Mesendoderm (in vitro differentiated cells): ENCODE measurements around the gene CFAP46.

Experiments used
- DNase-seq: peaks from one replicate; pipeline ENCODE4 v3.0.0; 2013
- H2AK5ac ChIP-seq: 2 replicates; pipeline ENCODE4 v1.6.1; 2013; ENCODE audit warnings: low read length, inconsistent platforms
- H2BK120ac ChIP-seq: 2 replicates; pipeline ENCODE4 v1.6.1; 2013; ENCODE audit warnings: low read depth, mild to moderate bottlenecking, low read length, moderate library complexity, mixed read lengths
- H2BK15ac ChIP-seq: replicated peaks from 2 replicates; pipeline ENCODE4 v1.6.1; 2013; ENCODE audit warnings: low read depth, mild to moderate bottlenecking, moderate library complexity
- H2BK5ac ChIP-seq: 2 replicates; pipeline ENCODE4 v1.6.1; 2013; ENCODE audit warnings: low read length, inconsistent platforms
- H3K18ac ChIP-seq: 2 replicates; pipeline ENCODE4 v1.6.1; 2013; ENCODE audit warnings: mild to moderate bottlenecking, low read length, mixed read lengths
- H3K23ac ChIP-seq: one replicate; pipeline ENCODE4 v1.6.1; 2013; ENCODE audit warnings: low read length
- H3K27ac ChIP-seq: 2 replicates; pipeline ENCODE4 v1.5.1; 2013; ENCODE audit warnings: low read depth, mild to moderate bottlenecking, inconsistent platforms, low read length, moderate library complexity
- H3K27me3 ChIP-seq: 2 replicates; pipeline ENCODE4 v1.6.1; 2013; ENCODE audit warnings: low read length, control low read depth, mild to moderate bottlenecking, inconsistent platforms; ENCODE audit not compliant: insufficient read depth, poor library complexity
- H3K36me3 ChIP-seq: 2 replicates; pipeline ENCODE4 v1.6.1; 2013; ENCODE audit warnings: low read length, inconsistent platforms; ENCODE audit not compliant: control insufficient read depth, insufficient read depth
- H3K4ac ChIP-seq: one replicate; pipeline ENCODE4 v1.6.1; 2013; ENCODE audit warnings: low read depth, mild to moderate bottlenecking, low read length, moderate library complexity
- H3K4me1 ChIP-seq: 2 replicates; pipeline ENCODE4 v1.6.1; 2013; ENCODE audit warnings: low read depth, low read length, inconsistent platforms; ENCODE audit not compliant: control insufficient read depth
- H3K4me2 ChIP-seq: 2 replicates; pipeline ENCODE4 v1.6.1; 2013; ENCODE audit warnings: low read length
- H3K4me3 ChIP-seq: 2 replicates; pipeline ENCODE4 v1.5.1; 2013; ENCODE audit warnings: mild to moderate bottlenecking, low read length
- H3K56ac ChIP-seq: one replicate; pipeline ENCODE4 v1.6.1; 2013; ENCODE audit warnings: low read length
- H3K79me1 ChIP-seq: 2 replicates; pipeline ENCODE4 v1.6.1; 2013; ENCODE audit warnings: low read length, inconsistent platforms
- H3K79me2 ChIP-seq: 2 replicates; pipeline ENCODE4 v1.6.1; 2013; ENCODE audit warnings: mild to moderate bottlenecking, low read length; ENCODE audit not compliant: control insufficient read depth, insufficient read depth
- H3K9ac ChIP-seq: 2 replicates; pipeline ENCODE4 v1.6.1; 2013; ENCODE audit warnings: low read length, inconsistent platforms
- H4K5ac ChIP-seq: one replicate; pipeline ENCODE4 v1.6.1; 2013; ENCODE audit warnings: low read length
- H4K8ac ChIP-seq: one replicate; pipeline ENCODE4 v1.6.1; 2013; ENCODE audit warnings: low read depth, mild to moderate bottlenecking, control low read depth, low read length, moderate library complexity
- WGBS: extraction: QIAGEN DNeasy Blood & Tissue Kit; methylation state at CpG from one replicate; pipeline ENCODE4 v1.1.7; 2013; ENCODE audit warnings: low lambda C conversion rate, missing lambda C conversion rate; ENCODE audit not compliant: insufficient coverage; ENCODE audit errors: extremely low coverage; 5-methylcytosine and 5-hydroxymethylcytosine counted together

CFAP46 gene

DNA sequence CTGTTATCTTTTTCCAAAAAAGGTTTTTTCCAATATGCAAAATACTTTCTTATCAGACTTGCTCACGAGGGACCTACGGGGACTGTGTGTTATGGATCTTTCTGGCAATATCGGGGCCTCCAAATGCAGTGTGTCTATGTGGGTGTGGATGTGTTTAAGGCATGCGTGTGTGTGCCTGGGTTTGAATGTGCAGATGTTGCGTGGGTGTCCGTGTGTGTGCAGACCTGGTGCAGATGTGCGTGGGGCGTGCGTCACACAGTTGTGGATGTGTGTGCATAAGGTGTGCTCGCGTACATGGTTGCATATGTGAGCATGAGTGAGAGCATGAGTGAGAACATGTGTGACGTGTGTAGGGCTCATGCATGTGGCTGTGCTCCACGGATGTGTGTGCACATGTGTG is 176.1 kb downstream of the CFAP46 start:
- Histone ChIP-seq H3K23ac (no peak overlapping the region), H3K9ac (no peak overlapping the region), H3K18ac (no peak overlapping the region), H3K4ac (no peak overlapping the region), H3K56ac (no peak overlapping the region), H3K27ac (no peak overlapping the region), H3K79me1 (no peaks in the 10 kb centered on the region), H2BK15ac (no peak overlapping the region), H4K8ac (no peak overlapping the region), H3K27me3 (no peaks in the 10 kb centered on the region), H2AK5ac (no peak overlapping the region), H3K4me3 (no peak overlapping the region), H3K79me2 (no peaks in the 10 kb centered on the region), H2BK5ac (no peak overlapping the region), H3K4me1 (no peaks in the 10 kb centered on the region), H4K5ac (no peak overlapping the region), H3K4me2 (no peak overlapping the region), H2BK120ac (no peak overlapping the region), H3K36me3 (no peaks in the 10 kb centered on the region)
- no peak for DNase-seq
- no CpG with 5 or more reads among the region's 13 CpGs for WGBS

DNA sequence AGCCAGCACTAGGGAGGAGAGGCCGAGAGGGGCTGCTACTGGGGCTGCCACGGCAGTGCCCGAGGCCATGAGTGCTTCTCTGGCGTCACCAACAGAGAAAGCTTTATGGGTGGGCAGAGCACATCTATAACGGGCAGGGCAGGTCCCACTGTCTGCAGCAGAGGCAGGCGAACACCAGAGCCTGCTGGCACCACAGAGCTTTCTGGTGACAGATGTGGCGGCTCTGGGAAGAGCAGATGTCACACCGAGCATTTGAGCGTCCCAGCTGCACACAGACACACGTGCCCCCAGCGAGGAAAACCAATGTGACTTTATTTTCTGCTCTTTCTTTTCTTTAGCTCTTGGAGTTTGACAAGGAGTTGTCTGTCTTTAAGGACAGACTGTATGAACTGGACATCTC is 176.9 kb downstream of the CFAP46 start:
- H3K4me3 ChIP-seq: no peak overlapping the region
- H3K18ac ChIP-seq: no peak overlapping the region
- no peak overlapping the region for H2BK15ac ChIP-seq
- H3K4me2 ChIP-seq: no peak overlapping the region
- H3K4ac ChIP-seq: no peak overlapping the region
- H3K27me3 ChIP-seq: no peaks in the 10 kb centered on the region
- H4K8ac ChIP-seq: no peak overlapping the region
- no peaks in the 10 kb centered on the region for H3K4me1 ChIP-seq
- H3K9ac ChIP-seq: no peak overlapping the region
- H3K56ac ChIP-seq: no peak overlapping the region
- H2BK120ac ChIP-seq: no peak overlapping the region
- no peak overlapping the region for H3K27ac ChIP-seq
- H2AK5ac ChIP-seq: no peak overlapping the region
- H3K79me1 ChIP-seq: no peaks in the 10 kb centered on the region
- no peaks in the 10 kb centered on the region for H3K79me2 ChIP-seq
- H2BK5ac ChIP-seq: no peak overlapping the region
- no peak overlapping the region for H3K23ac ChIP-seq
- H3K36me3 ChIP-seq: no peaks in the 10 kb centered on the region
- no CpG with 5 or more reads among the region's 11 CpGs for WGBS
- no peak for DNase-seq
- no peak overlapping the region for H4K5ac ChIP-seq

DNA sequence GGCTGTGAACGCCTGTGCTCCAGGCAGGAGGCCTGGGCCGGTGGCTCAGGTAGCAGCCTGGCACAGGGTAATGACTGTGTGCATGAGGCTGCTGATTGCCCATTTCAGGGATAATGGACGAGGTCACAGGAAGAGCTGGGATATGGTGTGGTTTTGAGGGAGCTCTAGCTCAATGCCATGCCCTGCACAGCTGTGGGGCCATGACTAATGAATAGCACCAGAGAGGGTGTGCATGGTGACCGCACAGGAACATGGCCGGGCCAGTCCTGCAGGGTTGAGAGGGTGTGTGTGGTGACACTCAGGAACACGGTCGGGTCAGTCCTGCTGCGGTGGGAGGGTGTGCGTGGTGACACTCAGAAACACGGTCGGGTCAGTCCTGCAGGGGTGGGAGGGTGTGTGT is 178.3 kb downstream of the CFAP46 start:
- Histone ChIP-seq H3K4me1 (no peaks in the 10 kb centered on the region), H4K5ac (no peak overlapping the region), H2BK5ac (no peak overlapping the region), H3K18ac (no peak overlapping the region), H3K9ac (no peak overlapping the region), H3K4me2 (no peak overlapping the region), H3K23ac (no peak overlapping the region), H3K4ac (no peak overlapping the region), H3K27ac (no peak overlapping the region), H3K79me1 (no peaks in the 10 kb centered on the region), H2BK15ac (no peak overlapping the region), H3K79me2 (no peaks in the 10 kb centered on the region), H3K36me3 (no peaks in the 10 kb centered on the region), H3K56ac (no peak overlapping the region), H2BK120ac (no peak overlapping the region), H3K4me3 (no peak overlapping the region), H2AK5ac (no peak overlapping the region), H4K8ac (no peak overlapping the region), H3K27me3 (no peaks in the 10 kb centered on the region)
- no CpG with 5 or more reads among the region's 11 CpGs for WGBS
- no peak for DNase-seq

DNA sequence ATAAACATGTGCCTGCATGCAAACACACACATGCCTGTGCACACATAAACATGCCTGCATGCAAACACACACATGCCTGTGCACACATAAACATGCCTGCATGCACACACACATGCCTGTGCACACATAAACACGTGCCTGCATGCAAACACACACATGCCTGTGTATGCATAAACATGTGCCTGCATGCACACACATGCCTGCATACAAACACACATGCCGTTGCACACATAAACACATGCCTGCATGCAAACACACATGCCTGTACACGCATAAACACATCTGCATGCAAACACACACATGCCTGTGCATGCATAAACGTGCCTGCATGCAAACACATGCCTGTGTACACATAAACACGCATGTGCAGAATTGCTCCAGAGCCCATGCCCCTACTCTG is 178.8 kb downstream of the CFAP46 start:
- Histone ChIP-seq H3K79me1 (no peaks in the 10 kb centered on the region), H3K4ac (no peak overlapping the region), H3K27ac (no peak overlapping the region), H3K9ac (no peak overlapping the region), H2BK15ac (no peak overlapping the region), H3K27me3 (no peaks in the 10 kb centered on the region), H3K18ac (no peak overlapping the region), H3K36me3 (no peaks in the 10 kb centered on the region), H4K5ac (no peak overlapping the region), H2BK5ac (no peak overlapping the region), H3K79me2 (no peaks in the 10 kb centered on the region), H3K4me2 (no peak overlapping the region), H2AK5ac (no peak overlapping the region), H3K23ac (no peak overlapping the region), H3K4me3 (no peak overlapping the region), H3K56ac (no peak overlapping the region), H2BK120ac (no peak overlapping the region), H3K4me1 (no peaks in the 10 kb centered on the region), H4K8ac (no peak overlapping the region)
- no peak for DNase-seq
- WGBS: no CpG with 5 or more reads among the region's 5 CpGs

DNA sequence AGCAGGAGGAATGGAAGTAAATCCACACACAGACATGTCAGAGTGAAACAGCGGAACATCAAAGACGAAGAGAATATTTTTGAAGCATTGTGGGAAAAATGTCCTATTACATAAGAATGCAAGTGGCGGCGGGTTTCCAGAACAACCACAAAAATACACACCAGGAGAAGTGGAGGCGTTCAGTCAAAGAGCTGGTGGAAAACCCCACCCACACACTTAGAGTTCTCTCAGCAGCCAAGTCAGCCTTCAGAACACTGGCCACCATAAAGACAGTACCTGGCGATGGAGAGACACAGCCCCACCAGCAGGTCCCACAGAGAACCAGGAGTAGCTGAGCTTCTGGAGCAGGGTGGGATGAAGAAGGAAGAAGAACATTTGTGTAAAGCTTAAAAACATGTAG is 180.1 kb downstream of the CFAP46 start:
- H3K79me2 ChIP-seq: no peaks in the 10 kb centered on the region
- H3K4me3 ChIP-seq: no peak overlapping the region
- whole genome bisulfite sequencing: no CpG with 5 or more reads among the region's 6 CpGs
- no peak overlapping the region for H2BK15ac ChIP-seq
- no peak overlapping the region for H3K9ac ChIP-seq
- no peak overlapping the region for H3K18ac ChIP-seq
- no peaks in the 10 kb centered on the region for H3K36me3 ChIP-seq
- H3K4ac ChIP-seq: no peak overlapping the region
- no peak overlapping the region for H2AK5ac ChIP-seq
- H3K79me1 ChIP-seq: no peaks in the 10 kb centered on the region
- no peaks in the 10 kb centered on the region for H3K27me3 ChIP-seq
- no peak overlapping the region for H2BK120ac ChIP-seq
- H3K56ac ChIP-seq: no peak overlapping the region
- H2BK5ac ChIP-seq: no peak overlapping the region
- no peak overlapping the region for H3K4me2 ChIP-seq
- H4K5ac ChIP-seq: no peak overlapping the region
- H3K27ac ChIP-seq: no peak overlapping the region
- DNase-seq: no peak
- no peak overlapping the region for H3K23ac ChIP-seq
- no peak overlapping the region for H4K8ac ChIP-seq
- H3K4me1 ChIP-seq: no peaks in the 10 kb centered on the region

DNA sequence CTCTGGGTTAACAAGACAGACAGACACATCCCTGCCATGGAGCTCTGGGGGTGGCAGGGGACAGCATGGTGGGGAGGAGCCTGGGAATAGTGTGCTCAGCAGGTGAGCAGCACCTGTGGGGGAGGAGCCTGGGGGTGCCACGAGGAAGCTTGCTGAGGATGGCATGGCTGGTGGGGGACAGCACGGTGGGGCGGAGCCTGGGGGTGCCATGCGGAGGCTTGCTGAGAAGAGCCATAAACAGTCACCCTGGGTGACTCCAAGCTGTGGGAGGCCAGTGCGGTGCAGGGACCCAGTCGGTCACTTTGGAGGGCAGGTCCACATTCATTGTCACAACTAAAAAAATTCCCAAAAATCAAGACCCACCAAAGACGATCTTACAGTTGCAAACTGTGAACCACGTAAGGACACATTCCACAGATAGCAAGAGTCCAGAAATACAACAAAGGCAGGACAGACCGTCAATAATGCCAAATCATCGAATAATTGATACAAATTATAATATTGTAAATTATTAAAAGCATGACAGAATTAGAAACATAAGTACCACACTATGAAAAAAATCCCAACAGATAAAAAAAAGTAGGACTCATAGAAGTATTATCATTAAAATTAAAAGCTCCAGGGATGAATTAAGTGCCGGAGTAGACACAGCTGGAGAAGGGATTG is 180.8 kb downstream of the CFAP46 start:
- no peak for DNase-seq
- Histone ChIP-seq H3K27ac (no peak overlapping the region), H4K8ac (no peak overlapping the region), H3K27me3 (no peaks in the 10 kb centered on the region), H2BK15ac (no peak overlapping the region), H3K4me1 (no peaks in the 10 kb centered on the region), H3K4ac (no peak overlapping the region), H3K4me2 (no peak overlapping the region), H3K18ac (no peak overlapping the region), H3K9ac (no peak overlapping the region), H2AK5ac (no peak overlapping the region), H3K79me2 (no peaks in the 10 kb centered on the region), H2BK120ac (no peak overlapping the region), H3K79me1 (no peaks in the 10 kb centered on the region), H3K4me3 (no peak overlapping the region), H4K5ac (no peak overlapping the region), H3K36me3 (no peaks in the 10 kb centered on the region), H3K23ac (no peak overlapping the region), H3K56ac (no peak overlapping the region), H2BK5ac (no peak overlapping the region)
- WGBS: no CpG with 5 or more reads among the region's 11 CpGs
